K562 (cell line): ENCODE measurements around the gene ZBTB16. TPM values are rescaled to one million over a fixed set of nuclear protein-coding genes. Genes with fewer than 3 reads are reported as not detected.

Experiments used
- BCOR ChIP-seq: fragments of 450-650 bp; IDR thresholded peaks from 2 replicates; pipeline ENCODE4 v1.6.1; 2016
- DIDO1 ChIP-seq: fragments of 450-650 bp; IDR thresholded peaks from 2 replicates; pipeline ENCODE4 v1.6.1; 2016; ENCODE audit warnings: low read depth, missing biosample characterization, missing genetic modification characterization
- E2F6 ChIP-seq, 2 experiments: IDR thresholded peaks; 2 replicates each; pipeline ENCODE4 v1.6.1; 2011; ENCODE audit warnings: borderline replicate concordance in 1 of 2, control low read depth in 1 of 2, low read depth in 1 of 2, low read length in 1 of 2, mild to moderate bottlenecking in 1 of 2, mixed read lengths in 1 of 2, moderate library complexity in 1 of 2; ENCODE audit not compliant: insufficient read depth in 1 of 2, insufficient read length in 1 of 2, poor library complexity in 1 of 2, severe bottlenecking in 1 of 2; ENCODE audit errors: extremely low read depth in 1 of 2
- GABPB2 ChIP-seq: fragments of 250-450 bp; sonication (Bioruptor Pico); conservative IDR thresholded peaks from 2 replicates; pipeline ENCODE4 v1.5.1; 2021; ENCODE audit warnings: mild to moderate bottlenecking
- GATA2 ChIP-seq: sonication (generic); formaldehyde crosslinking; IDR thresholded peaks from 2 replicates; pipeline ENCODE4 v1.4.0; 2020; ENCODE audit warnings: mild to moderate bottlenecking, missing genetic modification reagents
- HDGF ChIP-seq: fragments of 450-650 bp; IDR thresholded peaks from 2 replicates; pipeline ENCODE4 v1.6.1; 2016
- HNRNPLL ChIP-seq: fragments of 200-400 bp; formaldehyde crosslinking; IDR thresholded peaks from 2 replicates; pipeline ENCODE4 v1.6.1; 2017; ENCODE audit warnings: low read length, low read depth, mild to moderate bottlenecking; ENCODE audit not compliant: poor library complexity, severe bottlenecking
- KDM1A ChIP-seq, 2 experiments: fragments of 450-650 bp; IDR thresholded peaks; 2 replicates each; pipeline ENCODE4 v1.6.1; 2016; ENCODE audit warnings: mild to moderate bottlenecking in 2 of 2
- MTF1 ChIP-seq: fragments of 250-450 bp; sonication (Bioruptor Pico); IDR thresholded peaks from 2 replicates; pipeline ENCODE4 v1.9.0; 2021; ENCODE audit warnings: moderate library complexity, mild to moderate bottlenecking, inconsistent platforms, borderline replicate concordance
- POLR2H ChIP-seq: IDR thresholded peaks from 2 replicates; pipeline ENCODE4 v1.6.1; 2016; ENCODE audit warnings: missing genetic modification characterization, low read depth, mild to moderate bottlenecking, control low read depth, missing compliant biosample characterization, moderate library complexity
- RB1 ChIP-seq: fragments of 450-650 bp; IDR thresholded peaks from 2 replicates; pipeline ENCODE4 v1.6.1; 2017; ENCODE audit warnings: low read depth, mild to moderate bottlenecking
- RBM39 ChIP-seq: fragments of 200-400 bp; formaldehyde crosslinking; optimal IDR thresholded peaks from 2 replicates; pipeline ENCODE3; 2018; ENCODE audit warnings: low read depth, low read length
- SMAD1 ChIP-seq: fragments of 150-350 bp; IDR thresholded peaks from 2 replicates; pipeline ENCODE4 v1.6.1; 2014; ENCODE audit warnings: low read length, low read depth; ENCODE audit not compliant: partially characterized antibody
- TEAD1 ChIP-seq, 2 experiments: fragments of 450-650 bp in 1 of 2; sonication (generic) in 1 of 2; formaldehyde crosslinking; IDR thresholded peaks; 2 replicates each; pipeline versions ENCODE4 v1.4.0 to v1.8.0; 2020 to 2022; ENCODE audit warnings: mild to moderate bottlenecking in 2 of 2, missing genetic modification reagents in 1 of 2
- TEAD4 ChIP-seq, 2 experiments: sonication (generic) in 1 of 2; formaldehyde crosslinking in 1 of 2; IDR thresholded peaks; 2 replicates each; pipeline versions ENCODE4 v1.6.1 to v1.8.0; 2012 to 2022; ENCODE audit warnings: borderline replicate concordance in 1 of 2, inconsistent platforms in 1 of 2, low read length in 1 of 2, mild to moderate bottlenecking in 1 of 2, missing genetic modification reagents in 1 of 2
- ZKSCAN3 ChIP-seq: fragments of 250-450 bp; sonication (Bioruptor Pico); IDR thresholded peaks from 2 replicates; pipeline ENCODE4 v1.4.0; 2020
- ZNF639 ChIP-seq, 2 experiments: fragments of 200-800 bp in 1 of 2; sonication (Bioruptor generic) in 1 of 2; sonication (generic) in 1 of 2; formaldehyde crosslinking in 1 of 2; IDR thresholded peaks in 1 of 2; conservative IDR thresholded peaks in 1 of 2; 2 replicates each; pipeline versions ENCODE4 v1.5.0 to v1.6.1; 2016 to 2020; ENCODE audit warnings: missing compliant biosample characterization in 1 of 2, missing genetic modification characterization in 1 of 2, missing genetic modification reagents in 1 of 2
- ZNF766 ChIP-seq: fragments of 200-800 bp; sonication (Bioruptor generic); conservative IDR thresholded peaks from 2 replicates; pipeline ENCODE4 v1.6.1; 2016; ENCODE audit warnings: missing genetic modification characterization, missing compliant biosample characterization
- polyA plus RNA-seq, 8 experiments: library from polyadenylated mRNA; depleted of rRNA in 4 of 8; stranded (reverse) in 5 of 8; unstranded in 3 of 8; fragments of >200 nt; fragmentation: Nextera tagmentation in 2 of 8; fragmentation: Illumina TruSeq in 1 of 8; extraction: Ambion mirVana in 2 of 8; extraction: Trizol in 1 of 8; gene quantifications; 2 replicates each; pipeline versions ENCODE4 v1.2.1 to v1.2.3, GENCODE V29; 2011 to 2014; ENCODE audit warnings: inconsistent platforms in 1 of 8, missing spikeins in 1 of 8
- total RNA-seq, 7 experiments: library from RNA; depleted of rRNA in 6 of 7; stranded (reverse); fragments of >200 nt in 6 of 7; fragmentation: Illumina TruSeq in 2 of 7; extraction: Trizol in 2 of 7; gene quantifications; 2 replicates each; pipeline versions ENCODE4 v1.2.1 to v1.2.3, GENCODE V29; 2011 to 2021; ENCODE audit warnings: low replicate concordance in 1 of 7
- TF ChIP-seq, protein P1 (sequence below): fragments of 450-650 bp; IDR thresholded peaks from 2 replicates; pipeline ENCODE4 v1.6.1; 2017; ENCODE audit warnings: antibody characterized with exemption
- TF ChIP-seq, protein P2 (sequence below), 2 experiments: IDR thresholded peaks in 1 of 2; conservative IDR thresholded peaks in 1 of 2; 2 replicates each; pipeline ENCODE4 v1.6.1; 2016; ENCODE audit warnings: low read depth in 2 of 2, mild to moderate bottlenecking in 1 of 2, missing compliant biosample characterization in 1 of 2, missing genetic modification characterization in 1 of 2, moderate library complexity in 1 of 2

The ZBTB16 gene
- total and polyA plus RNA-seq, 9 of the 15 experiments (the other 6 are each of a cell fraction or from before 2014, with no cell fraction given), result 0.06 to 0.40 (median 0.24) TPM; not detected in 4

- peak; percentile 45; the same call in 1 of the 2 replicates for TF ChIP-seq ZNF766 (CRISPR knock-in tag)
- peak; percentile 71 for TF ChIP-seq BCOR
- peak; percentile 91 for TF ChIP-seq GATA2 (CRISPR knock-in tag)
- no peak for TF ChIP-seq SMAD1
- TF ChIP-seq KDM1A (IDR thresholded peaks at IDR 0.05), result no peak
- peak in 1 of 2 experiments; percentile 53; a peak in 1 of 4 replicates for TF ChIP-seq TEAD1 (CRISPR knock-in tag; IDR thresholded peaks at IDR 0.05)
- TF ChIP-seq DIDO1 (tag), result no peak
- no peak for TF ChIP-seq HDGF
- no peak for TF ChIP-seq POLR2H (tag)
- no peak for TF ChIP-seq RBM39
- no peak for TF ChIP-seq MTF1 (CRISPR knock-in tag)
- peak in 1 of 2 experiments; percentile 49 for TF ChIP-seq E2F6 (IDR thresholded peaks at IDR 0.05; ENCODE audit: borderline replicate concordance in 1 of 2, extremely low read depth in 1 of 2, insufficient read depth in 1 of 2, insufficient read length in 1 of 2, low read depth in 1 of 2, low read length in 1 of 2, poor library complexity in 1 of 2, severe bottlenecking in 1 of 2)
- TF ChIP-seq RB1, result no peak
- TF ChIP-seq, protein P1, sequence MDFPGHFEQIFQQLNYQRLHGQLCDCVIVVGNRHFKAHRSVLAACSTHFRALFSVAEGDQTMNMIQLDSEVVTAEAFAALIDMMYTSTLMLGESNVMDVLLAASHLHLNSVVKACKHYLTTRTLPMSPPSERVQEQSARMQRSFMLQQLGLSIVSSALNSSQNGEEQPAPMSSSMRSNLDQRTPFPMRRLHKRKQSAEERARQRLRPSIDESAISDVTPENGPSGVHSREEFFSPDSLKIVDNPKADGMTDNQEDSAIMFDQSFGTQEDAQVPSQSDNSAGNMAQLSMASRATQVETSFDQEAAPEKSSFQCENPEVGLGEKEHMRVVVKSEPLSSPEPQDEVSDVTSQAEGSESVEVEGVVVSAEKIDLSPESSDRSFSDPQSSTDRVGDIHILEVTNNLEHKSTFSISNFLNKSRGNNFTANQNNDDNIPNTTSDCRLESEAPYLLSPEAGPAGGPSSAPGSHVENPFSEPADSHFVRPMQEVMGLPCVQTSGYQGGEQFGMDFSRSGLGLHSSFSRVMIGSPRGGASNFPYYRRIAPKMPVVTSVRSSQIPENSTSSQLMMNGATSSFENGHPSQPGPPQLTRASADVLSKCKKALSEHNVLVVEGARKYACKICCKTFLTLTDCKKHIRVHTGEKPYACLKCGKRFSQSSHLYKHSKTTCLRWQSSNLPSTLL, result no peak
- peak; percentile 83 for TF ChIP-seq HNRNPLL
- TF ChIP-seq ZNF639 (CRISPR knock-in tag; conservative IDR thresholded peaks at IDR 0.05 in 1 of 2, IDR thresholded peaks at IDR 0.05 in 1 of 2), result peak in 1 of 2 experiments; percentile 69; a peak in 2 of 4 replicates
- TF ChIP-seq, protein P2, sequence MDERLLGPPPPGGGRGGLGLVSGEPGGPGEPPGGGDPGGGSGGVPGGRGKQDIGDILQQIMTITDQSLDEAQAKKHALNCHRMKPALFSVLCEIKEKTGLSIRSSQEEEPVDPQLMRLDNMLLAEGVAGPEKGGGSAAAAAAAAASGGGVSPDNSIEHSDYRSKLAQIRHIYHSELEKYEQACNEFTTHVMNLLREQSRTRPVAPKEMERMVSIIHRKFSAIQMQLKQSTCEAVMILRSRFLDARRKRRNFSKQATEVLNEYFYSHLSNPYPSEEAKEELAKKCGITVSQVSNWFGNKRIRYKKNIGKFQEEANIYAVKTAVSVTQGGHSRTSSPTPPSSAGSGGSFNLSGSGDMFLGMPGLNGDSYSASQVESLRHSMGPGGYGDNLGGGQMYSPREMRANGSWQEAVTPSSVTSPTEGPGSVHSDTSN (CRISPR knock-in tag; IDR thresholded peaks at IDR 0.05; ENCODE audit: low read depth), result no peak
- TF ChIP-seq, protein P2 (tag; conservative IDR thresholded peaks at IDR 0.05; ENCODE audit: low read depth), result no peak
- TF ChIP-seq TEAD4 (IDR thresholded peaks at IDR 0.05; ENCODE audit: low read length), result peak; percentile 95
- no peak for TF ChIP-seq TEAD4 (CRISPR knock-in tag; IDR thresholded peaks at IDR 0.05; ENCODE audit: borderline replicate concordance)
- TF ChIP-seq GABPB2 (CRISPR knock-in tag), result no peak
- TF ChIP-seq ZKSCAN3, result no peak
Measured at GRCh38 chr11:114082767-114083181, 23.3 kb downstream of the ZBTB16 start (continued).
